Gastroesophageal sphincter (tissue), 4 donors: ENCODE measurements around the gene MBTPS1. TPM values are rescaled to one million over a fixed set of nuclear protein-coding genes. Genes with fewer than 3 reads are reported as not detected.

Experiments
- ATAC-seq: fragments of 150-250 bp; one replicate; pipeline ENCODE4 v1.9.1; 2016; ENCODE audit warnings: mild to moderate bottlenecking, moderate library complexity
- H3K27ac ChIP-seq, 4 donors: fragments of 200-600 bp; sonication (generic) in 3 of 4; 1 replicate in 3 of 4; 2 replicates in 1 of 4; pipeline ENCODE4 v1.5.1; 2016 to 2019
- H3K27me3 ChIP-seq: fragments of 200-600 bp; sonication (generic); one replicate; pipeline ENCODE4 v1.5.1; 2019
- H3K36me3 ChIP-seq, 2 donors: fragments of 200-600 bp; sonication (generic); one replicate each; pipeline ENCODE4 v1.5.1; 2019; ENCODE audit warnings: control low read depth in 1 of 2
- H3K4me1 ChIP-seq, 3 donors: fragments of 200-600 bp; sonication (generic); 1 replicate in 2 of 3; 2 replicates in 1 of 3; pipeline ENCODE4 v1.5.1; 2016 to 2019; ENCODE audit warnings: control low read depth in 2 of 3
- H3K4me3 ChIP-seq, 2 donors: fragments of 200-600 bp; sonication (generic); one replicate each; pipeline ENCODE4 v1.5.1; 2019; ENCODE audit warnings: mild to moderate bottlenecking in 1 of 2, moderate library complexity in 1 of 2
- H3K9me3 ChIP-seq, 3 donors: fragments of 200-600 bp; sonication (generic); one replicate each; pipeline ENCODE4 v1.5.1; 2017 to 2019; ENCODE audit warnings: control low read depth in 2 of 3
- EP300 ChIP-seq: sonication (generic); formaldehyde crosslinking; IDR thresholded peaks from one replicate; pipeline ENCODE4 v1.6.1; 2017; ENCODE audit warnings: antibody characterized with exemption, mild to moderate bottlenecking
- POLR2A ChIP-seq, 2 donors: fragments of 450-650 bp; IDR thresholded peaks; one replicate each; pipeline ENCODE4 v1.6.1; 2017; ENCODE audit warnings: antibody characterized with exemption in 2 of 2, mild to moderate bottlenecking in 2 of 2, moderate library complexity in 1 of 2
- POLR2AphosphoS5 ChIP-seq: sonication (generic); formaldehyde crosslinking; IDR thresholded peaks from one replicate; pipeline ENCODE4 v1.6.1; 2017; ENCODE audit warnings: antibody characterized with exemption
- whole genome bisulfite sequencing, 2 donors: methylation state at CpG; one replicate each; pipeline ENCODE4 v1.1.5; 2018; ENCODE audit warnings: low coverage in 1 of 2; 5-methylcytosine and 5-hydroxymethylcytosine counted together
- total RNA-seq, 4 donors: library from RNA; depleted of rRNA; stranded (reverse); fragments of >200 nt; gene quantifications; one replicate each; pipeline ENCODE4 v1.1.0, GENCODE V29; 2016
- TF ChIP-seq, protein P1 (sequence below), 4 experiments: fragments of 200-600 bp in 2 of 4; fragments of 450-650 bp in 2 of 4; sonication (generic) in 1 of 4; IDR thresholded peaks; one replicate each; pipeline ENCODE4 v1.5.1; 2017 to 2019; ENCODE audit warnings: antibody characterized with exemption in 4 of 4, mild to moderate bottlenecking in 2 of 4, moderate library complexity in 2 of 4

MBTPS1 gene
- total RNA-seq, 4 donors from 2014 or later, result 84.0 to 98.6 (median 90.9) TPM

DNA sequence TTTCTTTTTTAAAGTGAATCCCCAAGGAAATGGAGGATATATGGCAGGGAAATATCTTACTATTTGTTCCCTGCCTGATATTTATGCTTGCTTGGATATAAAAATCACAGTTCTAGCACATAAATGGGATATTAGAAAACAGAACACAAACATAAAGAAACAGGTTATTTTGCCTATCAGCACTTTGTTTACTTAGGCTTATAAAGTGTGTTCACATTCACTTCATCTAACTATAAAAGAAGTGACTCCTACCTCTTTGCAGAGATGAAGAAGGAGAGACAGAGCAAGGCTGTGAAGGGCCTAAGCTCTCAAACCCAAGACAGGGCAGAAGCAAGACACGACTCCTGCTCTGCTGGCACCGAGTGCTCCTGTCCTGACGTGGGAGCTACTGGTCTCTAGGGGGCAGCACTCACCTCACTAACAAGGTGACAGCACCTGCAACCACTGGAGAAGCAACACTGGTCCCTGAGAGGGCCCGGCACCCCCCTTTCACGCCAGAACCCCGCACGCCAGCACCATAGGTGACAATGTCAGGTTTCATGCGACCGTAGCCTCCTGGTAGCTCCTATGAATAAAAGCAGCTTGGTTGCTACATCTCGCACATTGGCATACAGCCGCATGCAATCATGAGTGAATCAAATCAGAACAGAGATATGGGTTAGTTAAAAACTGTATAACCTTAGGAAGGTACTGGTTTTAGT, 32.0 kb downstream of the MBTPS1 start:
- Histone ChIP-seq H3K4me1 (peaks cover 0 to 8% (median 0%) of the 10 kb centered on the region in 3 donors), H3K27me3 (no peaks in the 10 kb centered on the region), H3K36me3 (peaks cover 0 to 98% of the 10 kb centered on the region in 2 donors), H3K9me3 (no peaks in the 10 kb centered on the region), H3K4me3 (no peak overlapping the region), H3K27ac (no peak overlapping the region)
- TF ChIP-seq, protein P1, sequence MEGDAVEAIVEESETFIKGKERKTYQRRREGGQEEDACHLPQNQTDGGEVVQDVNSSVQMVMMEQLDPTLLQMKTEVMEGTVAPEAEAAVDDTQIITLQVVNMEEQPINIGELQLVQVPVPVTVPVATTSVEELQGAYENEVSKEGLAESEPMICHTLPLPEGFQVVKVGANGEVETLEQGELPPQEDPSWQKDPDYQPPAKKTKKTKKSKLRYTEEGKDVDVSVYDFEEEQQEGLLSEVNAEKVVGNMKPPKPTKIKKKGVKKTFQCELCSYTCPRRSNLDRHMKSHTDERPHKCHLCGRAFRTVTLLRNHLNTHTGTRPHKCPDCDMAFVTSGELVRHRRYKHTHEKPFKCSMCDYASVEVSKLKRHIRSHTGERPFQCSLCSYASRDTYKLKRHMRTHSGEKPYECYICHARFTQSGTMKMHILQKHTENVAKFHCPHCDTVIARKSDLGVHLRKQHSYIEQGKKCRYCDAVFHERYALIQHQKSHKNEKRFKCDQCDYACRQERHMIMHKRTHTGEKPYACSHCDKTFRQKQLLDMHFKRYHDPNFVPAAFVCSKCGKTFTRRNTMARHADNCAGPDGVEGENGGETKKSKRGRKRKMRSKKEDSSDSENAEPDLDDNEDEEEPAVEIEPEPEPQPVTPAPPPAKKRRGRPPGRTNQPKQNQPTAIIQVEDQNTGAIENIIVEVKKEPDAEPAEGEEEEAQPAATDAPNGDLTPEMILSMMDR (IDR thresholded peaks at IDR 0.05), result peak in 3 of 4 experiments; percentile 38 to 64 (median 45)
- no peak for TF ChIP-seq POLR2AphosphoS5
- ATAC-seq, result peak; percentile 48
- 4 to 33% methylated on average over 3 of the region's 11 CpGs for WGBS, 2 donors

DNA sequence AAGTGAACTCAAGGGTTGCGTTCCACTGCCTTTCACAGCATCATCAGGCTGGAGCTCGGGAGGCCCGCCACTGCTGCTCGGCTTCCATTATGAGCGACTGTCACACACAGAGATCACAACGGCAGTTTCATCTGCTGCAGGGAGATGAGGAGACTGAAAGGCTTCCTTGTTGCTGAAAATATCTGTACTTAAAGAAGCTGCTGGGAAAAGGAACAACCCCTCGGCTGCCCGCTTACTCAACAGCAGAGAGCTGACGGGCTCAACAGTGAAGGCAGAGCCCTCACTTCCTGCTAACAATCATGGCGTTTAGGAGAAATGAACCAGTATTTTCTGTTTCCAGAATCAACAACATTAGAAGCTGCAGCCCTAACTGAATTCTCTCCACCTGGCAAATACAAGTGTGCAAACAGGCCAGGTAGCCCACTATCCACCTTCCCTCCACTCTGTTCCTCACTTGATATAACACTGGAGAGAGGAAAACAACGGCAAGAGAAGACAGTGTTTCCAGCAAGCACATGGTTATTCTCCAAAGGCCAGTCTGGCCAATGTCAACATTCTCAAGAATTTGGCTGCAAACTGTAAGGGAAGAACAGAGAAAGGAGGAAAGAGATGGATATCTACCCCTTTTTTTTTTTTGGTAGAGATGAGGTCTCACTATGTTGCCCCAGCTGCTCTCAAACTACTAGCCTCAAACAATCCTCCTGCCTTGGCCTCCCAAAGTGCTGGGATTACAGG, 33.7 kb downstream of the MBTPS1 start:
- no peak for TF ChIP-seq POLR2AphosphoS5
- no peak for TF ChIP-seq POLR2A (IDR thresholded peaks at IDR 0.05)
- TF ChIP-seq, protein P1 (IDR thresholded peaks at IDR 0.05), result no peak
- no peak for TF ChIP-seq EP300
- Histone ChIP-seq H3K27me3 (no peaks in the 10 kb centered on the region), H3K9me3 (no peaks in the 10 kb centered on the region), H3K4me3 (no peak overlapping the region), H3K4me1 (peaks cover 0 to 8% (median 0%) of the 10 kb centered on the region in 3 donors), H3K27ac (no peak overlapping the region), H3K36me3 (peaks cover 0 to 98% of the 10 kb centered on the region in 2 donors)
- ATAC-seq, result no peak
- 80 to 82% methylated on average over 1 to 7 of the region's 11 CpGs for WGBS, 2 donors

DNA sequence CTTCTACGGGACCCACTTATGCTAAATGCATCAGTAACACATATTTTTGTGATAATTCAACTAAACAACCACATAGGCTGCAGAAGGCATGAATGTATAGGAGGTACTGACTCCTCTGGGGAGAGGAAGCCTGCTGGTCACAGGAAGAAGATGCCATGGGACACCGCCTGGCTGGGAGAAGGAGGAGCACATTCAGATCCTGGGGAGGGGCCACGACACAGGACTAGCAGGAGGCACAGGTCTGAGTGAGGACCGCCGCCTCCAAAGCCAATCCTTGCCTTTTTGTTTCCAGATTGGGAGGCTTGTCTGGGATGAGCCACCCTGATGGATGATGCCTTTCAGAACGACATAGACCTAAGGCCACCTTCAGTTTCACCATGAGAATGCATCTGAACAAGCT, 34.6 kb downstream of the MBTPS1 start:
- Histone ChIP-seq H3K4me1 (peaks cover 0 to 8% (median 0%) of the 10 kb centered on the region in 3 donors), H3K27ac (no peak overlapping the region)
- 20 to 30% methylated on average over 1 of the region's 6 CpGs for WGBS, 2 donors

DNA sequence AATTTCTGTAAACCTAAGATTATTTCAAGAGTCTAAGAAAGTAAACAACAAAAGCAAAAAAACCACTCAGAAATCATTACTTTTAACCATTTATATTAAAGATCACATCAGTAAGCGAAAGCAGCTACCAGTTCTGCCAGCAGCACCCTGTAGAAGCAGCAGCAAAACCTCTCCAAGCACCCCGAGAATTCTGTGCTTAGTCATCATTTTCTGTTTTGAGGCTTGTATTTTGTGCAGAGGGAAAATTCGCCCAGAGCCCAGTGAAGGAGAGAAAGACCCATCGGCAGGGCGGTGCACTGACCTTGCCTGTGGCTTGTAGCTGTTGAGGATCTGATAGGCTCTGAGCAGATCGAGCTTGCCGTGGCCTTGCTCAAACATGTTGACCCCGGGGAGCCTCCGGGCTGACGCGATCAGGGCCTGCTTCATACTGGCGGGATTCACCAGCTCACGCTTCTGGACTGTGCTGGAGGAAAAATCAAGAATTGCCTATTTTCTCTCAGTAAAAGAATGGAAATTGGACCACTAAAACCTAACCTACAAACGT, 35.2 kb downstream of the MBTPS1 start:
- H3K27ac ChIP-seq, result no peak overlapping the region
- ATAC-seq, result no peak
- H3K4me3 ChIP-seq, result no peak overlapping the region
- H3K36me3 ChIP-seq, result peaks cover 0 to 98% of the 10 kb centered on the region in 2 donors
- no peaks in the 10 kb centered on the region for H3K27me3 ChIP-seq
- peaks cover 0 to 8% (median 0%) of the 10 kb centered on the region in 3 donors for H3K4me1 ChIP-seq
- H3K9me3 ChIP-seq, result no peaks in the 10 kb centered on the region
- WGBS, 2 donors, result 85 to 97% methylated on average over 3 to 8 of the region's 14 CpGs
- TF ChIP-seq, protein P1 (IDR thresholded peaks at IDR 0.05), result no peak
- TF ChIP-seq POLR2A (IDR thresholded peaks at IDR 0.05), result no peak
- no peak for TF ChIP-seq POLR2AphosphoS5
- no peak for TF ChIP-seq EP300

More for the DNA sequence above, 34.6 kb downstream of the MBTPS1 start:
- peaks cover 0 to 98% of the 10 kb centered on the region in 2 donors for H3K36me3 ChIP-seq
- no peak for TF ChIP-seq EP300
- TF ChIP-seq, protein P1 (IDR thresholded peaks at IDR 0.05), result no peak
- TF ChIP-seq POLR2AphosphoS5, result no peak
- no peak for TF ChIP-seq POLR2A (IDR thresholded peaks at IDR 0.05)
- H3K4me3 ChIP-seq, result no peak overlapping the region
- H3K9me3 ChIP-seq, result no peaks in the 10 kb centered on the region
- no peak for ATAC-seq
- H3K27me3 ChIP-seq, result no peaks in the 10 kb centered on the region
